B cell (primary cell): ENCODE data around the gene C4BPB. TPM values are rescaled to one million over a fixed set of nuclear protein-coding genes. Genes with fewer than 3 reads are reported as not detected.

Experiments used
- ATAC-seq: fragments of 200-7000 bp; cut with Tn5 transposase; one replicate; pipeline ENCODE4 v1.10.0; 2021; ENCODE audit warnings: low read depth, mild to moderate bottlenecking, moderate number of reproducible peaks, moderate library complexity
- CTCF ChIA-PET: fragments of 350-600 bp; sonication (Branson Sonifier 250); formaldehyde crosslinking; loops from one replicate; lab custom pipeline; 2021; ENCODE audit warnings: antibody characterized with exemption, inconsistent platforms; lab: Charles Lee
- POLR2A ChIA-PET: fragments of 350-600 bp; sonication (Branson Sonifier 250); formaldehyde crosslinking; loops from one replicate; lab custom pipeline; 2021; ENCODE audit warnings: antibody characterized with exemption; lab: Charles Lee
- DNase-seq: peaks from one replicate; pipeline ENCODE4 v3.0.0; 2013
- H2AFZ ChIP-seq: 2 replicates; pipeline ENCODE4 v1.6.1; 2012; ENCODE audit warnings: mild to moderate bottlenecking, low read depth, low read length; ENCODE audit not compliant: insufficient read depth, poor library complexity, severe bottlenecking
- H3K27ac ChIP-seq, 2 donors: 1 replicate in 1 of 2; 2 replicates in 1 of 2; pipeline ENCODE4 v1.5.1; 2012 to 2013; ENCODE audit warnings: low read length in 2 of 2, mild to moderate bottlenecking in 2 of 2, moderate library complexity in 1 of 2
- H3K27me3 ChIP-seq, 4 experiments: fragments of 200-600 bp in 1 of 4; sonication (generic) in 1 of 4; replicated peaks in 1 of 4; 1 replicate in 2 of 4; 2 replicates in 2 of 4; pipeline versions ENCODE4 v1.6.1 to v1.7.0; 2013 to 2016; ENCODE audit warnings: low read length in 3 of 4, mild to moderate bottlenecking in 2 of 4, mixed read lengths in 1 of 4, moderate library complexity in 1 of 4; ENCODE audit not compliant: insufficient read depth in 4 of 4, control insufficient read depth in 3 of 4; ENCODE audit errors: control extremely low read depth in 1 of 4
- H3K36me3 ChIP-seq, 2 experiments: replicated peaks in 1 of 2; 1 replicate in 1 of 2; 2 replicates in 1 of 2; pipeline versions ENCODE4 v1.6.1 to v1.7.1; 2013; ENCODE audit warnings: low read length in 1 of 2; ENCODE audit not compliant: insufficient read depth in 2 of 2, control insufficient read depth in 1 of 2; ENCODE audit errors: control extremely low read depth in 1 of 2, extremely low read depth in 1 of 2
- H3K4me1 ChIP-seq, 2 donors: fragments of 200-600 bp in 1 of 2; sonication (generic) in 1 of 2; 1 replicate in 1 of 2; 2 replicates in 1 of 2; pipeline versions ENCODE4 v1.5.1 to v1.6.1; 2013 to 2017; ENCODE audit warnings: low read length in 2 of 2; ENCODE audit not compliant: control insufficient read depth in 2 of 2, insufficient read depth in 2 of 2
- H3K4me2 ChIP-seq: replicated peaks from 2 replicates; pipeline ENCODE3; 2012; ENCODE audit warnings: mild to moderate bottlenecking, low read depth, low read length; ENCODE audit not compliant: poor library complexity, severe bottlenecking
- H3K4me3 ChIP-seq, 5 experiments: fragments of 200-600 bp in 1 of 5; sonication (generic) in 1 of 5; 1 replicate in 3 of 5; 2 replicates in 2 of 5; pipeline versions ENCODE4 v1.5.1 to v1.7.0; 2011 to 2016; ENCODE audit warnings: low read length in 4 of 5, mild to moderate bottlenecking in 4 of 5, low read depth in 2 of 5, control low read depth in 1 of 5, moderate library complexity in 1 of 5; ENCODE audit not compliant: insufficient read depth in 1 of 5; ENCODE audit errors: control extremely low read depth in 1 of 5, extremely low read depth in 1 of 5
- H3K79me2 ChIP-seq: fragments of 200-600 bp; sonication (generic); one replicate; pipeline ENCODE4 v1.6.0; 2016; ENCODE audit warnings: low read length; ENCODE audit not compliant: control insufficient read depth, insufficient read depth
- H3K9ac ChIP-seq: fragments of 200-600 bp; sonication (generic); 2 replicates; pipeline ENCODE4 v1.6.1; 2017; ENCODE audit warnings: mild to moderate bottlenecking, low read length, moderate library complexity
- H3K9me3 ChIP-seq, 3 donors: one replicate each; pipeline versions ENCODE4 v1.6.1 to v1.7.1; 2013; ENCODE audit warnings: low read length in 2 of 3; ENCODE audit not compliant: control insufficient read depth in 2 of 3, insufficient read depth in 1 of 3; ENCODE audit errors: control extremely low read depth in 1 of 3
- H4K20me1 ChIP-seq: 2 replicates; pipeline ENCODE4 v1.6.0; 2012; ENCODE audit warnings: mild to moderate bottlenecking, low read length; ENCODE audit not compliant: insufficient read depth, control insufficient read depth, poor library complexity, severe bottlenecking
- H3K27ac Mint-ChIP-seq: one replicate; pipeline ENCODE4 v1.8.0; 2021; ENCODE audit warnings: mixed read lengths
- H3K27me3 Mint-ChIP-seq: one replicate; pipeline ENCODE4 v1.8.0; 2021; ENCODE audit warnings: mixed read lengths
- H3K4me1 Mint-ChIP-seq: one replicate; pipeline ENCODE4 v1.8.0; 2021; ENCODE audit warnings: mixed read lengths
- H3K4me3 Mint-ChIP-seq: one replicate; pipeline ENCODE4 v1.8.0; 2021; ENCODE audit warnings: mixed read lengths
- H3K9me3 Mint-ChIP-seq: one replicate; pipeline ENCODE4 v1.8.0; 2022; ENCODE audit warnings: mixed read lengths; ENCODE audit not compliant: insufficient read depth
- EZH2 ChIP-seq: IDR thresholded peaks from 2 replicates; pipeline ENCODE4 v1.6.1; 2012; ENCODE audit warnings: borderline replicate concordance, low read depth, mild to moderate bottlenecking, moderate library complexity, low read length; ENCODE audit not compliant: insufficient read depth, poor library complexity, severe bottlenecking
- intact Hi-C: fragments of 100-400 bp; cut with micrococcal nuclease; formaldehyde crosslinking; loops from one replicate; pipeline ENCODE4 v1.10.0; 2022
- polyA plus RNA-seq: library from polyadenylated mRNA; depleted of rRNA; stranded (reverse); fragments of >200 nt; gene quantifications from 2 replicates; pipeline ENCODE4 v1.2.3, GENCODE V29; 2012
- total RNA-seq, 2 donors: library from RNA; stranded (reverse); fragments of 120-200 nt in 1 of 2; gene quantifications; 1 replicate in 1 of 2; 2 replicates in 1 of 2; pipeline versions ENCODE4 v1.2.3 to v1.2.4, GENCODE V29; 2013 to 2022
- TF ChIP-seq, protein P1 (sequence below): fragments of 200-600 bp; IDR thresholded peaks from one replicate; pipeline ENCODE4 v1.8.0; 2022; ENCODE audit warnings: antibody characterized with exemption, mild to moderate bottlenecking

The C4BPB gene
- total and polyA plus RNA-seq, 2 donors (not counting 1 experiment from before 2014, with no cell fraction given) = 0.34 TPM; not detected in 1

GRCh38 chr1:207128336-207128921 lies 39.8 kb downstream of the C4BPB start:
- H3K4me2 ChIP-seq = no peak overlapping the region
- H3K9me3 Mint-ChIP-seq = peaks cover 19% of the 10 kb centered on the region
- no peak overlapping the region for H2AFZ ChIP-seq
- no peak overlapping the region for H3K27ac ChIP-seq
- no peaks in the 10 kb centered on the region for H3K27me3 Mint-ChIP-seq
- no peak for DNase-seq
- intact Hi-C loops = no loop called here
- no peaks in the 10 kb centered on the region for H3K27me3 ChIP-seq
- H3K4me3 ChIP-seq = no peak overlapping the region
- H3K36me3 ChIP-seq = no peaks in the 10 kb centered on the region
- TF ChIP-seq EZH2 = no peak
- TF ChIP-seq, protein P1, sequence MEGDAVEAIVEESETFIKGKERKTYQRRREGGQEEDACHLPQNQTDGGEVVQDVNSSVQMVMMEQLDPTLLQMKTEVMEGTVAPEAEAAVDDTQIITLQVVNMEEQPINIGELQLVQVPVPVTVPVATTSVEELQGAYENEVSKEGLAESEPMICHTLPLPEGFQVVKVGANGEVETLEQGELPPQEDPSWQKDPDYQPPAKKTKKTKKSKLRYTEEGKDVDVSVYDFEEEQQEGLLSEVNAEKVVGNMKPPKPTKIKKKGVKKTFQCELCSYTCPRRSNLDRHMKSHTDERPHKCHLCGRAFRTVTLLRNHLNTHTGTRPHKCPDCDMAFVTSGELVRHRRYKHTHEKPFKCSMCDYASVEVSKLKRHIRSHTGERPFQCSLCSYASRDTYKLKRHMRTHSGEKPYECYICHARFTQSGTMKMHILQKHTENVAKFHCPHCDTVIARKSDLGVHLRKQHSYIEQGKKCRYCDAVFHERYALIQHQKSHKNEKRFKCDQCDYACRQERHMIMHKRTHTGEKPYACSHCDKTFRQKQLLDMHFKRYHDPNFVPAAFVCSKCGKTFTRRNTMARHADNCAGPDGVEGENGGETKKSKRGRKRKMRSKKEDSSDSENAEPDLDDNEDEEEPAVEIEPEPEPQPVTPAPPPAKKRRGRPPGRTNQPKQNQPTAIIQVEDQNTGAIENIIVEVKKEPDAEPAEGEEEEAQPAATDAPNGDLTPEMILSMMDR = no peak
- no peak overlapping the region for H3K9ac ChIP-seq
- CTCF ChIA-PET = no interaction called here
- H3K4me1 ChIP-seq = no peaks in the 10 kb centered on the region
- no peak overlapping the region for H3K4me3 Mint-ChIP-seq
- H3K27ac Mint-ChIP-seq = no peak overlapping the region
- POLR2A ChIA-PET = no interaction called here
- H3K4me1 Mint-ChIP-seq = no peaks in the 10 kb centered on the region
- H3K79me2 ChIP-seq = no peaks in the 10 kb centered on the region
- H4K20me1 ChIP-seq = no peaks in the 10 kb centered on the region
- H3K9me3 ChIP-seq = peaks cover 8 to 47% (median 18%) of the 10 kb centered on the region in 3 donors
- no peak for ATAC-seq

GRCh38 chr1:207129053-207129452 lies 40.4 kb downstream of the C4BPB start:
- no peaks in the 10 kb centered on the region for H3K4me1 Mint-ChIP-seq
- POLR2A ChIA-PET = no interaction called here
- no peak overlapping the region for H2AFZ ChIP-seq

More at GRCh38 chr1:207129053-207129452, 40.4 kb downstream of the C4BPB start:
- Histone ChIP-seq H3K27me3 (no peaks in the 10 kb centered on the region), H3K4me3 (no peak overlapping the region), H3K9ac (no peak overlapping the region), H4K20me1 (no peaks in the 10 kb centered on the region), H3K4me1 (no peaks in the 10 kb centered on the region), H3K9me3 (peaks cover 8 to 47% (median 18%) of the 10 kb centered on the region in 3 donors), H3K79me2 (no peaks in the 10 kb centered on the region), H3K27ac (no peak overlapping the region), H3K36me3 (no peaks in the 10 kb centered on the region), H3K4me2 (no peak overlapping the region)
- Mint-ChIP-seq H3K27me3 (no peaks in the 10 kb centered on the region), H3K4me3 (no peak overlapping the region), H3K27ac (no peak overlapping the region), H3K9me3 (peaks cover 19% of the 10 kb centered on the region)
- ATAC-seq (no peak), DNase-seq (no peak)
- CTCF ChIA-PET = interaction anchor here (0.7 kb wide), 1 partner anchor 191 kb away, joined by 5 read pairs; no protein-coding TSS in a partner anchor
- no peak for TF ChIP-seq EZH2
- TF ChIP-seq, protein P1 = no peak
- intact Hi-C loops = no loop called here
